B cell (primary cell): ENCODE data around the gene PPARD. TPM values are rescaled to one million over a fixed set of nuclear protein-coding genes. Genes with fewer than 3 reads are reported as not detected.

Experiments used
- ATAC-seq: fragments of 200-7000 bp; cut with Tn5 transposase; one replicate; pipeline ENCODE4 v1.10.0; 2021; ENCODE audit warnings: low read depth, mild to moderate bottlenecking, moderate number of reproducible peaks, moderate library complexity
- CTCF ChIA-PET: fragments of 350-600 bp; sonication (Branson Sonifier 250); formaldehyde crosslinking; loops from one replicate; lab custom pipeline; 2021; ENCODE audit warnings: antibody characterized with exemption, inconsistent platforms; lab: Charles Lee
- POLR2A ChIA-PET: fragments of 350-600 bp; sonication (Branson Sonifier 250); formaldehyde crosslinking; loops from one replicate; lab custom pipeline; 2021; ENCODE audit warnings: antibody characterized with exemption; lab: Charles Lee
- DNase-seq: peaks from one replicate; pipeline ENCODE4 v3.0.0; 2013
- H2AFZ ChIP-seq: 2 replicates; pipeline ENCODE4 v1.6.1; 2012; ENCODE audit warnings: mild to moderate bottlenecking, low read depth, low read length; ENCODE audit not compliant: insufficient read depth, poor library complexity, severe bottlenecking
- H3K27ac ChIP-seq, 2 donors: 1 replicate in 1 of 2; 2 replicates in 1 of 2; pipeline ENCODE4 v1.5.1; 2012 to 2013; ENCODE audit warnings: low read length in 2 of 2, mild to moderate bottlenecking in 2 of 2, moderate library complexity in 1 of 2
- H3K27me3 ChIP-seq, 4 experiments: fragments of 200-600 bp in 1 of 4; sonication (generic) in 1 of 4; replicated peaks in 1 of 4; 1 replicate in 2 of 4; 2 replicates in 2 of 4; pipeline versions ENCODE4 v1.6.1 to v1.7.0; 2013 to 2016; ENCODE audit warnings: low read length in 3 of 4, mild to moderate bottlenecking in 2 of 4, mixed read lengths in 1 of 4, moderate library complexity in 1 of 4; ENCODE audit not compliant: insufficient read depth in 4 of 4, control insufficient read depth in 3 of 4; ENCODE audit errors: control extremely low read depth in 1 of 4
- H3K36me3 ChIP-seq, 2 experiments: replicated peaks in 1 of 2; 1 replicate in 1 of 2; 2 replicates in 1 of 2; pipeline versions ENCODE4 v1.6.1 to v1.7.1; 2013; ENCODE audit warnings: low read length in 1 of 2; ENCODE audit not compliant: insufficient read depth in 2 of 2, control insufficient read depth in 1 of 2; ENCODE audit errors: control extremely low read depth in 1 of 2, extremely low read depth in 1 of 2
- H3K4me1 ChIP-seq, 2 donors: fragments of 200-600 bp in 1 of 2; sonication (generic) in 1 of 2; 1 replicate in 1 of 2; 2 replicates in 1 of 2; pipeline versions ENCODE4 v1.5.1 to v1.6.1; 2013 to 2017; ENCODE audit warnings: low read length in 2 of 2; ENCODE audit not compliant: control insufficient read depth in 2 of 2, insufficient read depth in 2 of 2
- H3K4me2 ChIP-seq: replicated peaks from 2 replicates; pipeline ENCODE3; 2012; ENCODE audit warnings: mild to moderate bottlenecking, low read depth, low read length; ENCODE audit not compliant: poor library complexity, severe bottlenecking
- H3K4me3 ChIP-seq, 5 experiments: fragments of 200-600 bp in 1 of 5; sonication (generic) in 1 of 5; 1 replicate in 3 of 5; 2 replicates in 2 of 5; pipeline versions ENCODE4 v1.5.1 to v1.7.0; 2011 to 2016; ENCODE audit warnings: low read length in 4 of 5, mild to moderate bottlenecking in 4 of 5, low read depth in 2 of 5, control low read depth in 1 of 5, moderate library complexity in 1 of 5; ENCODE audit not compliant: insufficient read depth in 1 of 5; ENCODE audit errors: control extremely low read depth in 1 of 5, extremely low read depth in 1 of 5
- H3K79me2 ChIP-seq: fragments of 200-600 bp; sonication (generic); one replicate; pipeline ENCODE4 v1.6.0; 2016; ENCODE audit warnings: low read length; ENCODE audit not compliant: control insufficient read depth, insufficient read depth
- H3K9ac ChIP-seq: fragments of 200-600 bp; sonication (generic); 2 replicates; pipeline ENCODE4 v1.6.1; 2017; ENCODE audit warnings: mild to moderate bottlenecking, low read length, moderate library complexity
- H3K9me3 ChIP-seq, 3 donors: one replicate each; pipeline versions ENCODE4 v1.6.1 to v1.7.1; 2013; ENCODE audit warnings: low read length in 2 of 3; ENCODE audit not compliant: control insufficient read depth in 2 of 3, insufficient read depth in 1 of 3; ENCODE audit errors: control extremely low read depth in 1 of 3
- H4K20me1 ChIP-seq: 2 replicates; pipeline ENCODE4 v1.6.0; 2012; ENCODE audit warnings: mild to moderate bottlenecking, low read length; ENCODE audit not compliant: insufficient read depth, control insufficient read depth, poor library complexity, severe bottlenecking
- H3K27ac Mint-ChIP-seq: one replicate; pipeline ENCODE4 v1.8.0; 2021; ENCODE audit warnings: mixed read lengths
- H3K27me3 Mint-ChIP-seq: one replicate; pipeline ENCODE4 v1.8.0; 2021; ENCODE audit warnings: mixed read lengths
- H3K4me1 Mint-ChIP-seq: one replicate; pipeline ENCODE4 v1.8.0; 2021; ENCODE audit warnings: mixed read lengths
- H3K4me3 Mint-ChIP-seq: one replicate; pipeline ENCODE4 v1.8.0; 2021; ENCODE audit warnings: mixed read lengths
- H3K9me3 Mint-ChIP-seq: one replicate; pipeline ENCODE4 v1.8.0; 2022; ENCODE audit warnings: mixed read lengths; ENCODE audit not compliant: insufficient read depth
- CTCF ChIP-seq: fragments of 200-600 bp; IDR thresholded peaks from one replicate; pipeline ENCODE4 v1.8.0; 2022; ENCODE audit warnings: antibody characterized with exemption, mild to moderate bottlenecking
- EZH2 ChIP-seq: IDR thresholded peaks from 2 replicates; pipeline ENCODE4 v1.6.1; 2012; ENCODE audit warnings: borderline replicate concordance, low read depth, mild to moderate bottlenecking, moderate library complexity, low read length; ENCODE audit not compliant: insufficient read depth, poor library complexity, severe bottlenecking
- WGBS: methylation state at CpG from one replicate; pipeline ENCODE4 v1.1.5; 2013; ENCODE audit warnings: missing lambda C conversion rate; ENCODE audit not compliant: insufficient coverage; 5-methylcytosine and 5-hydroxymethylcytosine counted together
- intact Hi-C: fragments of 100-400 bp; cut with micrococcal nuclease; formaldehyde crosslinking; loops from one replicate; pipeline ENCODE4 v1.10.0; 2022
- polyA plus RNA-seq: library from polyadenylated mRNA; depleted of rRNA; stranded (reverse); fragments of >200 nt; gene quantifications from 2 replicates; pipeline ENCODE4 v1.2.3, GENCODE V29; 2012
- total RNA-seq, 2 donors: library from RNA; stranded (reverse); fragments of 120-200 nt in 1 of 2; gene quantifications; 1 replicate in 1 of 2; 2 replicates in 1 of 2; pipeline versions ENCODE4 v1.2.3 to v1.2.4, GENCODE V29; 2013 to 2022

The PPARD gene
- total and polyA plus RNA-seq, 2 donors (not counting 1 experiment from before 2014, with no cell fraction given) = 37.9 to 38.9 TPM

DNA sequence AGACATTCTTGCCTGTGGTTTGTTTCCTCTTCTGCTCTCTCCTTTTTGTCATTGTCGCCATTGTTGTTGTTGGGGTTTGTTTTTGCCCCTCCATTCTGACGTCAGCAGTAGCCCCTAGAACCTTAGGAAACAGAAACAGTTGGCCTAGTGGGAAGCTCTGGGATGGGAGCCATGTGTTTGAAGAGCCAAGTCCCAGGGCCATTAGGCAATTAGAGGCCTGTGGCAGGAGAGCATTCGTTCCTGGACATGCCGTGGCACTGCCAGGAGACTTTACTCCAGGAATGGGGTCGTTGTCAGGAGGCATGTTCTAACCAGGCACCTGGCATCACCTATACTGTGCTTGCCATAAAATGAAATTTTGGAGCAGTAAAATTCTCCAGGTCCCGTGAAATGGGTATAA is 39.7 kb downstream of the PPARD start:
- ChIA-PET POLR2A (no interaction called here), CTCF (no interaction called here)
- Histone ChIP-seq H2AFZ (no peak overlapping the region), H3K9ac (no peak overlapping the region), H3K9me3 (peaks cover 0 to 7% (median 2%) of the 10 kb centered on the region in 3 donors), H3K4me1 (no peaks in the 10 kb centered on the region), H3K4me2 (no peak overlapping the region), H4K20me1 (peaks cover 65% of the 10 kb centered on the region), H3K4me3 (no peak overlapping the region), H3K79me2 (peaks cover 62% of the 10 kb centered on the region), H3K27me3 (no peaks in the 10 kb centered on the region), H3K36me3 (peaks cover 3 to 19% of the 10 kb centered on the region in 2 experiments), H3K27ac (no peak overlapping the region)
- no peak for ATAC-seq
- Mint-ChIP-seq H3K4me1 (peaks cover 21% of the 10 kb centered on the region), H3K27me3 (no peaks in the 10 kb centered on the region), H3K4me3 (no peak overlapping the region), H3K9me3 (no peaks in the 10 kb centered on the region), H3K27ac (no peak overlapping the region)
- 95% methylated on average over 3 of the region's 6 CpGs for WGBS
- no peak for DNase-seq
- intact Hi-C loops = no loop called here
- TF ChIP-seq EZH2 (no peak), CTCF (no peak)

DNA sequence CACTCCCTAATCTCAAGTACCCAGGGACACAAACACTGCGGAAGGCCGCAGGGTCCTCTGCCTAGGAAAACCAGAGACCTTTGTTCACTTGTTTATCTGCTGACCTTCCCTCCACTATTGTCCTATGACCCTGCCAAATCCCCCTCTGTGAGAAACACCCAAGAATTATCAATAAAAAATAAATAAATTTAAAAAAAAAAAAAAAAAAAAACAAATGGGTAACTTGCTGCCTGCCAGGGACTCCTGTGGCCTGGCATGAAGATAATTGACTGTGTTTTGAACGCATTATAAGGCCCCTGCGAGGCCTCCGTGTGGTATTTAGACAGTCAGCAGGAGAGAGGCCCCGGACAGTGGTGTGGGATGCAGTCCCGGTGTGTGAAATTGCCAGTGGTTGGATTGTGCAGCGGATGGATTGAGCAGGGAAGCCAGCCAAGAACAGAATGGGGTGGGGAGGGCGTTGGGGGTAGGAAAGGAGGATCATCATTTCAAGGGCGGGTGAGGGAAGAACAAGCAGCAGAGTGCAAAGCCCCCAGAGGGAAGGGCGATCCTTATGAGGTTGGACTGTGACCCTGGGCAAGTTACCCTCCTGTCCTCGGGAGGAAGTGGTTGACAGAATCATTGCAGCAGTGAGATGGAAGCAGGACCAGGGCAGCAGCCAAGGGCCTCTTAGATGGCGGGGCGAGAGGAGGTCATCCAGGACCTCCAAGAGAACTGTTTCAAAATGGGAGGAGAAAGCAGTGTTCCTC is 43.3 kb downstream of the PPARD start:
- Mint-ChIP-seq H3K9me3 (no peaks in the 10 kb centered on the region), H3K27me3 (no peaks in the 10 kb centered on the region), H3K27ac (no peak overlapping the region), H3K4me3 (no peak overlapping the region), H3K4me1 (peaks cover 10% of the 10 kb centered on the region)
- ATAC-seq (no peak), DNase-seq (no peak)
- intact Hi-C loops = no loop called here
- Histone ChIP-seq H4K20me1 (peaks cover 54% of the 10 kb centered on the region), H3K9me3 (peaks cover 0 to 7% (median 2%) of the 10 kb centered on the region in 3 donors), H3K36me3 (peaks cover 3 to 15% of the 10 kb centered on the region in 2 experiments), H3K4me3 (no peak overlapping the region), H2AFZ (no peak overlapping the region), H3K27ac (no peak overlapping the region), H3K9ac (no peak overlapping the region), H3K79me2 (peaks cover 54% of the 10 kb centered on the region), H3K4me2 (no peak overlapping the region), H3K27me3 (no peaks in the 10 kb centered on the region), H3K4me1 (no peaks in the 10 kb centered on the region)
- WGBS = over 99% methylated on average over 12 of the region's 14 CpGs
- ChIA-PET POLR2A (no interaction called here), CTCF (no interaction called here)
- no peak for TF ChIP-seq CTCF
- no peak for TF ChIP-seq EZH2
